Lower leg skin (tissue), 4 donors: ENCODE measurements around the gene HERPUD1. TPM values are rescaled to one million over a fixed set of nuclear protein-coding genes. Genes with fewer than 3 reads are reported as not detected.
"Not testable (repeated sequence)": the region's sequence is repeated elsewhere in the genome, so short reads cannot be mapped to it uniquely, and the experiment has no call there.

ENCODE experiments used
- DNase-seq, 2 donors: peaks; one replicate each; pipeline ENCODE4 v3.0.0-alpha.2; 2019; ENCODE audit warnings: low spot score in 2 of 2
- H3K4me3 ChIP-seq: fragments of 200-600 bp; sonication (generic); 2 replicates; pipeline ENCODE4 v1.5.1; 2017; ENCODE audit warnings: mild to moderate bottlenecking, low read depth; ENCODE audit not compliant: poor library complexity, severe bottlenecking
- POLR2A ChIP-seq, 2 donors: fragments of 450-650 bp; IDR thresholded peaks; one replicate each; pipeline ENCODE4 v1.6.1; 2016 to 2017; ENCODE audit warnings: antibody characterized with exemption in 2 of 2, mild to moderate bottlenecking in 1 of 2, moderate library complexity in 1 of 2
- WGBS, 2 donors: methylation state at CpG; one replicate each; pipeline ENCODE4 v1.1.5; 2018; 5-methylcytosine and 5-hydroxymethylcytosine counted together
- intact Hi-C: fragments of 100-400 bp; cut with DNase I; formaldehyde crosslinking; loops from one replicate; pipeline ENCODE4 v1.15.0; 2023; ENCODE audit warnings: low total_unique reads
- total RNA-seq, 4 donors: library from RNA; depleted of rRNA; stranded (reverse); fragments of >200 nt; gene quantifications; one replicate each; pipeline ENCODE4 v1.1.0, GENCODE V29; 2016
- TF ChIP-seq, protein P1 (sequence below), 3 donors: fragments of 450-650 bp; IDR thresholded peaks; one replicate each; pipeline ENCODE4 v1.5.1; 2016; ENCODE audit warnings: antibody characterized with exemption in 3 of 3, mild to moderate bottlenecking in 3 of 3, moderate library complexity in 2 of 3

The HERPUD1 gene
- total RNA-seq, 4 donors from 2014 or later = 136 to 165 (median 158) TPM

DNA sequence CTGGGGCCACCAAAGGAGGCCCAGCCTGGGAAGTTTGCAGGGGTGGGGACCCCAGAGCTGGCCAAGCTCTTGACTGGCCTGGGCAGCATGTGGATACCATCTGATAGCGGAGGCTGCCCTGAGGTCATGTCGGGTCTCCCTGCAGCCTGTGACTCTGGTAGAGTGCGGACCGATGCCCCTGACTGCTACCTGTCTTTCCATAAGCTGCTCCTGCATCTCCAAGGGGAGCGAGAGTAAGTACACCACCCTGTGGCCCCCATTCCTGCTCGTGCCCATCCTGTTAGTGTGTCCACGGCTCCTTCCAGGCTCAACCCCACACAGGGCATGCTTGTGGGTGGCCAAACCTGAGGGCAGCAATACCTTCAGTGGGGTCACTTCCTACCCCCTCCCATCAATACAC, 37.8 kb downstream of the HERPUD1 start:
- intact Hi-C loops = loop anchor here (10.0 kb wide), 1 partner anchor 175 kb away; no protein-coding TSS in a partner anchor
- DNase-seq = no peak
- 89 to 98% methylated on average over 4 to 7 of the region's 7 CpGs for WGBS, 2 donors
- TF ChIP-seq, protein P1, sequence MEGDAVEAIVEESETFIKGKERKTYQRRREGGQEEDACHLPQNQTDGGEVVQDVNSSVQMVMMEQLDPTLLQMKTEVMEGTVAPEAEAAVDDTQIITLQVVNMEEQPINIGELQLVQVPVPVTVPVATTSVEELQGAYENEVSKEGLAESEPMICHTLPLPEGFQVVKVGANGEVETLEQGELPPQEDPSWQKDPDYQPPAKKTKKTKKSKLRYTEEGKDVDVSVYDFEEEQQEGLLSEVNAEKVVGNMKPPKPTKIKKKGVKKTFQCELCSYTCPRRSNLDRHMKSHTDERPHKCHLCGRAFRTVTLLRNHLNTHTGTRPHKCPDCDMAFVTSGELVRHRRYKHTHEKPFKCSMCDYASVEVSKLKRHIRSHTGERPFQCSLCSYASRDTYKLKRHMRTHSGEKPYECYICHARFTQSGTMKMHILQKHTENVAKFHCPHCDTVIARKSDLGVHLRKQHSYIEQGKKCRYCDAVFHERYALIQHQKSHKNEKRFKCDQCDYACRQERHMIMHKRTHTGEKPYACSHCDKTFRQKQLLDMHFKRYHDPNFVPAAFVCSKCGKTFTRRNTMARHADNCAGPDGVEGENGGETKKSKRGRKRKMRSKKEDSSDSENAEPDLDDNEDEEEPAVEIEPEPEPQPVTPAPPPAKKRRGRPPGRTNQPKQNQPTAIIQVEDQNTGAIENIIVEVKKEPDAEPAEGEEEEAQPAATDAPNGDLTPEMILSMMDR (IDR thresholded peaks at IDR 0.05) = no peak
- no peak for TF ChIP-seq POLR2A (IDR thresholded peaks at IDR 0.05)
- H3K4me3 ChIP-seq = no peak overlapping the region

DNA sequence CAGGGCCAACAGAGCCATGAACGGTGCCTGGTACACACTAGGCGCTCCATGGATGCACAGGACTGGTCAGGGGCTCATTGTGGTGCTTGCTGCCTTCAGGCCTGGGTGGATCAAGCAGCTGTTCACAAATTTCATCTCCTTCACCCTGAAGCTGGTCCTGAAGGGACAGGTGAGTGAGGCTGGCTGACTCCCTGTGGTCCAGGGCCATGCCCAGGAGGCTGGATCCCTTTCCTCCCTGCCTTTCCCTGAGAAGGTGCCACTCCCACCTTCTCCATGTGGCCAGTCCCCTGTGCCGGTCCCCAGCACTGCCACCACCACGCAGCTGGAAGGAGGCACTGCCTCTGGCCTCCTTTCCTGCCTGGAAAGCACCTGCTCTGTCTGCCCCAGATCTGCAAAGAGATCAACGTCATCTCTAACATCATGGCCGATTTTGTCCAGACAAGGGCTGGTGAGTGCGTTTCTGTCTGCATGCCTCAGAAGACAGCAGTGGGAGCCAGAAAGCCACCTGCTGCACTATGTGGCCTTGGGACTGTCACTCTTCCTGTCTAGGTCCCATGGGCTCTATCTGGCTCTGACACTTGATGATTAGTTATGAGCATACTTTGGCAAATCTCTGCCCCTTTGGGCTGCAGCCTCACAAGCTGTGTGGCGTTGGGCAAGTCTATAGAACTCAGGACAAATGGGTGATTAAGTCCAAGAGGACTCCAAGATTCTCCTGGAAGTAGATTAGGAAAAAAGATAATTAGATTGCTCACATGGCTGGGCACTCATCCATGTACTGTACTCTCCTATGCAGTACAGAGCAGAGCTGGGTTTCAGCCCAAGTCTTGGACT, 39.2 kb downstream of the HERPUD1 start:
- whole genome bisulfite sequencing, 2 donors = 44 to 58% methylated on average over 8 of the region's 8 CpGs
- intact Hi-C loops = no loop called here
- DNase-seq = no peak
- H3K4me3 ChIP-seq = no peak overlapping the region
- TF ChIP-seq, protein P1 (IDR thresholded peaks at IDR 0.05) = no peak
- TF ChIP-seq POLR2A (IDR thresholded peaks at IDR 0.05) = no peak

DNA sequence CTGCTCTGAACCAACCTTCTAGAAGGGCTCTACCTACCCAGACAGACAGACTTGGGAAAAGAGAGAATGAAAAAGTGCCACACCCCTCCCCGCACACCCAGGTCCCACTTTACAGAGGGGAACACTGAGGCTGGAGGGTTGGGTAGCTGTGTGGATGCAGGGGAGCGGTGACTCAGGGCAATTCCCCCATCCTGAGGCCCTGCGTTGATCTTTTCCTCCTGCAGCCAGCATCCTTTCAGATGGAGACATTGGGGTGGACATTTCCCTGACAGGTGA, 39.8 kb downstream of the HERPUD1 start:
- no peak for TF ChIP-seq POLR2A (IDR thresholded peaks at IDR 0.05)
- TF ChIP-seq, protein P1 (IDR thresholded peaks at IDR 0.05) = no peak
- no peak for DNase-seq
- WGBS, 2 donors = 90 to 93% methylated on average over 3 of the region's 3 CpGs
- intact Hi-C loops = no loop called here
- no peak overlapping the region for H3K4me3 ChIP-seq

DNA sequence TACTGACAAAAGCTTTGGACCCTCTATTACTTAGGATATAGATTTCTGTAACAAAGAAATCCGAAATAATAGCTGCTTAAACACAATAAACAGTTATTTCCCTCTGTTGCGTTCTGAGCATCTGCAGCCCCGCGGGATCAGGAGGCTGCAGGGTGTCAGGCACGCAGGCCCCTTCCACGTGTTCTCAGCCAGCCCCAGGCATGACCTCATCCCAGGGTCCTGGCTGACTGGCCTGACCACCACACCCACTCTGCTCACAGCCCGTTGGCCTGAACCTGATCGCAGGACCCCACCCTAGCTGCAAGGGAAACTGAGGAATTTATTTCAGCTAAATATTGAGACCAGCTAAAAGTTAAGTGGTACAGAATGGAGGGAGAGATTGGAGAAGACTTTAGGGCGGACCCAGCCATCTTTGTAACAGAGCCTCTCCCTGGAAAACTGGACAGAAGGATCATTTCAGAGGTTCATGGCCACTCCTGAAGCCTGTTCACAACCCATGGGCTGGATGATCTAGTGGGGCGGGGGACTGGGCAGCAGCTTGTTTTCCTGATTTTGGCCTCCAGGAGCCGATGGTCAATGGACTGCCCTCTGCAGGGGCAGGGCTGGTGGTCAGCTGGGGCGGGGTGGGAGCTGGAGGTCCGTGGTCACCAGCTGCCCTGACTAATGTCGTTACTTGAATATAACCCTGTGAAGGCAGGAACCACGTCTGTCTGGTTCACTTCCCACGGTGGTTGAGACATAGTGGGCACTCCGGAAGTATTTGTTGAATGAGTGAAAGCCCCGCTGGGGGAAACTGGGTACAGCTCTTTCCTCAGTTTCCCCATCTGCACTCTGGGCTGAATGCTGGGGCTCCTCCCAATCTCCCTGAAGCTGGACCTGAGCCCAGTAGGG, 40.7 kb downstream of the HERPUD1 start:
- TF ChIP-seq, protein P1 (IDR thresholded peaks at IDR 0.05) = no peak
- TF ChIP-seq POLR2A (IDR thresholded peaks at IDR 0.05) = no peak
- intact Hi-C loops = no loop called here
- H3K4me3 ChIP-seq = no peak overlapping the region
- no peak for DNase-seq
- 66 to 68% methylated on average over 18 of the region's 18 CpGs for WGBS, 2 donors

DNA sequence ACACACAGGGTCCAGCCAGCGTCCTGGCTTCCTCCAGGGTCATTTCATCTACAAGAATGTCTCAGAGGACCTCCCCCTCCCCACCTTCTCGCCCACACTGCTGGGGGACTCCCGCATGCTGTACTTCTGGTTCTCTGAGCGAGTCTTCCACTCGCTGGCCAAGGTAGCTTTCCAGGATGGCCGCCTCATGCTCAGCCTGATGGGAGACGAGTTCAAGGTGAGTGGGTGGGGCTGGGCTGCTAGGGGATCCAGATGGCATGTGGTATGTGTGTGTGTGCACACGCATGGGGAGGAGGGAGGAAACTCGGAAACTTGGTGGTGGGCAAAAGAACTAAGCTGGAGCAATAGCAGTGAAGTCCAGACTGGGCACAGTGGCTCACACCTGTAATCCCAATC, 41.4 kb downstream of the HERPUD1 start:
- intact Hi-C loops = no loop called here
- TF ChIP-seq, protein P1 (IDR thresholded peaks at IDR 0.05) = no peak
- TF ChIP-seq POLR2A (IDR thresholded peaks at IDR 0.05) = no peak

DNA sequence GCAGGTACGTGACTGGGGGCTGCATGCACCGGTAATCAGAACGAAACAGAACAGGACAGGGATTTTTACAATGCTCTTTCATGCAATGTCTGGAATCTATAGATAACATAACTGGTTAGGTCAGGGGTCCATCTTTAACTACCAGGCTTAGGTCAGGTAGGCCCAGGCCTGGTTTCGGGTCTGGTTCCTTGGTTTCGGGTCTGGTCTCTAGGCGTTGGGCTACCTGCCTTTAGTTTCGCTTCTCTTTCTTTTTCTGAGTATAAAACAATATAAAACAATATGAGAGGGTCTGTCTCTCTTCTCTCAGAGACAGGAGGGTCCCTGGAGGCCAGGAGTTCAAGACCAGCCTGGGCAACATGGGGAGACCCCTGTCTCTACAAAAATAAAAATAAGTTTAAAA, 42.0 kb downstream of the HERPUD1 start:
- DNase-seq, intact Hi-C loops, H3K4me3 ChIP-seq: not testable (repeated sequence)
- 91 to 94% methylated on average over 7 of the region's 7 CpGs for WGBS, 2 donors

More for the DNA sequence above, 41.4 kb downstream of the HERPUD1 start:
- no peak overlapping the region for H3K4me3 ChIP-seq
- WGBS, 2 donors = 74 to 88% methylated on average over 9 of the region's 9 CpGs
- no peak for DNase-seq
